Neural cell (in vitro differentiated cells): ENCODE measurements around the gene CCDC150. TPM values are rescaled to one million over a fixed set of nuclear protein-coding genes. Genes with fewer than 3 reads are reported as not detected.
"Not testable (repeated sequence)": the region's sequence is repeated elsewhere in the genome, so short reads cannot be mapped to it uniquely, and the experiment has no call there.

Experiments
- H2AFZ ChIP-seq: fragments of 200-600, 300-800 bp; sonication (generic), shearing (Covaris generic); 2 replicates; pipeline ENCODE4 v1.6.0; 2014; ENCODE audit warnings: low read depth, mild to moderate bottlenecking, antibody characterized with exemption, low read length, moderate library complexity
- H3F3A ChIP-seq: fragments of 200-600 bp; shearing (Covaris generic); 2 replicates; pipeline ENCODE4 v1.6.1; 2016; ENCODE audit warnings: mild to moderate bottlenecking, moderate library complexity, mixed read lengths, antibody characterized with exemption, low read length; ENCODE audit not compliant: insufficient read depth, poor library complexity, severe bottlenecking
- H3K27ac ChIP-seq: fragments of 200-600, 300-800 bp; sonication (generic), shearing (Covaris generic); 2 replicates; pipeline ENCODE4 v1.5.1; 2014; ENCODE audit warnings: mild to moderate bottlenecking, low read length, moderate library complexity
- H3K27me3 ChIP-seq: fragments of 300-800, 200-600 bp; sonication (generic), shearing (Covaris generic); 2 replicates; pipeline ENCODE4 v1.6.0; 2014; ENCODE audit warnings: mild to moderate bottlenecking, low read depth, low read length, moderate library complexity; ENCODE audit not compliant: insufficient read depth
- H3K36me3 ChIP-seq: fragments of 300-800, 200-600 bp; sonication (generic), shearing (Covaris generic); 2 replicates; pipeline ENCODE4 v1.5.1; 2014; ENCODE audit warnings: mild to moderate bottlenecking, antibody characterized with exemption, low read length, moderate library complexity; ENCODE audit not compliant: insufficient read depth
- H3K4me2 ChIP-seq: fragments of 300-800, 200-600 bp; sonication (generic), shearing (Covaris generic); 2 replicates; pipeline ENCODE4 v1.6.0; 2014; ENCODE audit warnings: mild to moderate bottlenecking, low read length
- H3K4me3 ChIP-seq: fragments of 300-800, 200-600 bp; sonication (generic), shearing (Covaris generic); 2 replicates; pipeline ENCODE4 v1.5.1; 2014; ENCODE audit warnings: mild to moderate bottlenecking, low read length, moderate library complexity
- H3K79me2 ChIP-seq: fragments of 200-600 bp; shearing (Covaris generic); replicated peaks from 2 replicates; pipeline ENCODE4 v1.6.0; 2014; ENCODE audit warnings: mild to moderate bottlenecking, low read length, moderate library complexity; ENCODE audit not compliant: insufficient read depth
- H3K9ac ChIP-seq: fragments of 300-800, 200-600 bp; sonication (generic), shearing (Covaris generic); 2 replicates; pipeline ENCODE4 v1.6.1; 2016; ENCODE audit warnings: mild to moderate bottlenecking, low read length, mixed read lengths
- H3K9me2 ChIP-seq: fragments of 200-600 bp; shearing (Covaris generic); 2 replicates; pipeline ENCODE4 v1.6.1; 2016; ENCODE audit warnings: mild to moderate bottlenecking, low read length, mixed read lengths; ENCODE audit not compliant: insufficient read depth
- H3K9me3 ChIP-seq: fragments of 200-600, 300-800 bp; sonication (generic), shearing (Covaris generic); 2 replicates; pipeline ENCODE4 v1.6.1; 2016; ENCODE audit warnings: mild to moderate bottlenecking, mixed run types, low read length, moderate library complexity, mixed read lengths
- H4K20me1 ChIP-seq: fragments of 200-600 bp; shearing (Covaris generic); 2 replicates; pipeline ENCODE4 v1.6.1; 2016; ENCODE audit warnings: mild to moderate bottlenecking, mixed run types; ENCODE audit not compliant: insufficient read depth
- CTCF ChIP-seq: fragments of 450-650 bp; IDR thresholded peaks from 2 replicates; pipeline ENCODE4 v1.5.1; 2014; ENCODE audit warnings: antibody characterized with exemption, mild to moderate bottlenecking, moderate library complexity; ENCODE audit not compliant: poor library complexity, severe bottlenecking
- EP300 ChIP-seq: fragments of 450-650 bp; conservative IDR thresholded peaks from 2 replicates; pipeline ENCODE4 v1.6.1; 2014; ENCODE audit warnings: antibody characterized with exemption, mild to moderate bottlenecking, moderate library complexity; ENCODE audit not compliant: poor library complexity, severe bottlenecking
- EZH2 ChIP-seq: fragments of 200-600, 300-800 bp; shearing (Covaris generic), sonication (generic); IDR thresholded peaks from 2 replicates; pipeline ENCODE4 v1.6.1; 2014; ENCODE audit warnings: antibody characterized with exemption, low read length, borderline replicate concordance, mild to moderate bottlenecking; ENCODE audit not compliant: insufficient read depth, poor library complexity, severe bottlenecking
- MXI1 ChIP-seq: fragments of 450-650 bp; conservative IDR thresholded peaks from 2 replicates; pipeline ENCODE4 v1.6.1; 2014; ENCODE audit warnings: antibody characterized with exemption, mild to moderate bottlenecking; ENCODE audit not compliant: poor library complexity, severe bottlenecking
- POLR2AphosphoS5 ChIP-seq: IDR thresholded peaks from 2 replicates; pipeline ENCODE4 v1.6.1; 2012
- RAD21 ChIP-seq: fragments of 450-650 bp; conservative IDR thresholded peaks from 2 replicates; pipeline ENCODE4 v1.6.1; 2014; ENCODE audit warnings: antibody characterized with exemption, mild to moderate bottlenecking, moderate library complexity
- REST ChIP-seq: IDR thresholded peaks from 2 replicates; pipeline ENCODE4 v1.6.1; 2012; ENCODE audit warnings: borderline replicate concordance
- SMC3 ChIP-seq: fragments of 450-650 bp; conservative IDR thresholded peaks from 2 replicates; pipeline ENCODE4 v1.6.1; 2014; ENCODE audit warnings: antibody characterized with exemption, mild to moderate bottlenecking, moderate library complexity; ENCODE audit not compliant: poor library complexity
- TAF1 ChIP-seq: IDR thresholded peaks from 2 replicates; pipeline ENCODE4 v1.6.1; 2012; ENCODE audit warnings: low read depth
- polyA plus RNA-seq: library from polyadenylated mRNA; depleted of rRNA; stranded (reverse); fragments of >200 nt; gene quantifications from 2 replicates; pipeline ENCODE4 v1.2.3, GENCODE V29; 2014

Gene CCDC150
- polyA plus RNA-seq, 1 donor from 2014 or later = 0.57 TPM

DNA sequence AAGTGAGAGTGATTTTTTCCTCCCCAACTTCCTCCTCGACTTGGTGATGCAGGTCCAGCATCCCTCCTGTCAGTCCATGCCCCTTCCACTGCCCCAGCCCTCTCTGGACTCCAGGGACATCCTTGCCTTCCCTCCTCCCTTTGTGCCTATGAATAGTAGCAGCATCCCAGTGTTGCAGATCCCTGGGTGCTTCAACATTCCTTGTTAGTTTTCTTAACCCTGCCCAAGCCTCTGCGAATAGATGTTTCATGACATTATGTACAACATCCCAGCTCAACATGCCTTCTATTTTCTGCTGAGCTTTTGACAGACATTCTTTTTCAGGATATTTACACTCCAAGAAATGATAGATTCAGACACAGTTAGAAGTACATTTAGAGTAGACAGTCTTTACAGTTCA is 35.3 kb upstream of the CCDC150 start:
- Histone ChIP-seq H3F3A (no peaks in the 10 kb centered on the region), H2AFZ (no peak overlapping the region)

GRCh38 chr2:196606516-196606915 is 33.0 kb upstream of the CCDC150 start:
- Histone ChIP-seq H3F3A (no peaks in the 10 kb centered on the region), H4K20me1 (no peaks in the 10 kb centered on the region), H3K4me2 (no peak overlapping the region), H3K27me3 (no peaks in the 10 kb centered on the region), H3K9ac (no peak overlapping the region), H3K27ac (no peak overlapping the region), H3K9me2 (no peaks in the 10 kb centered on the region), H3K79me2 (no peaks in the 10 kb centered on the region), H3K4me3 (no peak overlapping the region), H3K36me3 (no peaks in the 10 kb centered on the region), H3K9me3 (no peaks in the 10 kb centered on the region), H2AFZ (no peak overlapping the region)
- TF ChIP-seq TAF1 = no peak
- TF ChIP-seq EZH2 = no peak

More for the DNA sequence above, 35.3 kb upstream of the CCDC150 start:
- Histone ChIP-seq H3K36me3 (no peaks in the 10 kb centered on the region), H3K9me2 (no peaks in the 10 kb centered on the region), H3K4me2 (no peak overlapping the region), H4K20me1 (no peaks in the 10 kb centered on the region), H3K27ac (no peak overlapping the region), H3K4me3 (no peak overlapping the region), H3K27me3 (no peaks in the 10 kb centered on the region), H3K9ac (no peak overlapping the region), H3K79me2 (no peaks in the 10 kb centered on the region), H3K9me3 (no peaks in the 10 kb centered on the region)
- TF ChIP-seq POLR2AphosphoS5 = no peak
- no peak for TF ChIP-seq TAF1
- no peak for TF ChIP-seq EP300
- no peak for TF ChIP-seq RAD21

DNA sequence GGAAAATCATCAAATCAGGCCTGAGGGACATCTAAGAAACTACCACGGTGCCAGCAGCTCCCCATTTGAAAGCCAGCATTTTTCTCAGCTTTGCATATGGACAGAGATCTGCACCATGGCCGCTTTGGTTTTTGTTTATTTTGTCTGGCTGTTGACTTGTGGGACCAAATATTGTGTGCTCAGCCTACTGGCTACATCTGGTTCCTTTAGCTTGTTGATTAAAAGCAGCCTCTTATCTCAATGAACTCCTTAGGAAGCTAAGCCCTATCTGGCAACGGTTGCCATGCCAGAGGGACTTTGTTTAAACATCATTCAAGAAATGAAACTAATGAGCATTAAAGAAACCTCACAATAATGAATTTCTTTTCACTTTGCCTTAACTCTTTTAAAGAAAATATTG is 32.4 kb upstream of the CCDC150 start:
- no peak overlapping the region for H3K4me2 ChIP-seq
- H3K9me2 ChIP-seq = no peaks in the 10 kb centered on the region
- H3K79me2 ChIP-seq = no peaks in the 10 kb centered on the region
- H3F3A ChIP-seq = no peaks in the 10 kb centered on the region
- no peak overlapping the region for H3K9ac ChIP-seq
- H3K4me3 ChIP-seq = no peak overlapping the region
- H3K27me3 ChIP-seq = no peaks in the 10 kb centered on the region
- H3K36me3 ChIP-seq = no peaks in the 10 kb centered on the region
- no peak overlapping the region for H2AFZ ChIP-seq
- no peak overlapping the region for H3K27ac ChIP-seq
- no peaks in the 10 kb centered on the region for H3K9me3 ChIP-seq
- H4K20me1 ChIP-seq = no peaks in the 10 kb centered on the region
- TF ChIP-seq EP300 (no peak), CTCF (no peak), MXI1 (no peak), SMC3 (no peak), EZH2 (no peak), RAD21 (no peak), REST (no peak), TAF1 (no peak), POLR2AphosphoS5 (no peak)

GRCh38 chr2:196607896-196608295 is 31.6 kb upstream of the CCDC150 start:
- H3K9me2 ChIP-seq, H3K27ac ChIP-seq, H3K9ac ChIP-seq, H3K27me3 ChIP-seq, H3K4me3 ChIP-seq, H3K36me3 ChIP-seq, H3K9me3 ChIP-seq, H3K79me2 ChIP-seq, H4K20me1 ChIP-seq, H3K4me2 ChIP-seq, H2AFZ ChIP-seq, H3F3A ChIP-seq: not testable (repeated sequence)
